ENCODE results near the gene PHF2. TPM values are rescaled to one million over a fixed set of nuclear protein-coding genes. Genes with fewer than 3 reads are reported as not detected.

Gene PHF2
- total RNA-seq, 4 donors from 2014 or later: 23.3 to 33.1 (median 28.6) TPM

DNA sequence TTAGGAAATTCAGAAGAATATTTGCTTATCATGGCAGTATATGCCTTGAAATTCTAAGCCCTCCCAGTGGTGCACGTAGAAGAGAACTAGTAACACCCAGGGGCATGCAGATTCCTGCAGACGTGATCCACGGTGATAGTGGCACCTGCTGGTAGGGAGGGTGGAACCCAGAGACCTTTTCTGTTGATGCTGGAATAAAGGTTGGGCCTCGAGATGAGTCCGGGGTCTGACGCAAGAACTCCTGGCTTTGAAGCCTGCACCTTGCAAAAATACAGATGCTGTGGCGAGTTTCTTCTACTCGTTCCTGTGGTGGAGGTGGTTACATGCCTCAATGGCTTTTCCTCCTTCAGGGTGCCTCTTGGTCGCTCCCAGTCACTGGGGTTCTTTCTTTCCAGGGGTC is 39.5 kb upstream of the PHF2 start:
- 60 to 72% methylated on average over 9 of the region's 9 CpGs for WGBS, 2 donors
- no peak overlapping the region for H3K4me3 ChIP-seq (ENCODE audit: low read depth, poor library complexity, severe bottlenecking)
- no peak for DNase-seq (ENCODE audit: low spot score in 2 of 2)
- no peak for TF ChIP-seq POLR2A (IDR thresholded peaks at IDR 0.05)
- TF ChIP-seq, protein P1, sequence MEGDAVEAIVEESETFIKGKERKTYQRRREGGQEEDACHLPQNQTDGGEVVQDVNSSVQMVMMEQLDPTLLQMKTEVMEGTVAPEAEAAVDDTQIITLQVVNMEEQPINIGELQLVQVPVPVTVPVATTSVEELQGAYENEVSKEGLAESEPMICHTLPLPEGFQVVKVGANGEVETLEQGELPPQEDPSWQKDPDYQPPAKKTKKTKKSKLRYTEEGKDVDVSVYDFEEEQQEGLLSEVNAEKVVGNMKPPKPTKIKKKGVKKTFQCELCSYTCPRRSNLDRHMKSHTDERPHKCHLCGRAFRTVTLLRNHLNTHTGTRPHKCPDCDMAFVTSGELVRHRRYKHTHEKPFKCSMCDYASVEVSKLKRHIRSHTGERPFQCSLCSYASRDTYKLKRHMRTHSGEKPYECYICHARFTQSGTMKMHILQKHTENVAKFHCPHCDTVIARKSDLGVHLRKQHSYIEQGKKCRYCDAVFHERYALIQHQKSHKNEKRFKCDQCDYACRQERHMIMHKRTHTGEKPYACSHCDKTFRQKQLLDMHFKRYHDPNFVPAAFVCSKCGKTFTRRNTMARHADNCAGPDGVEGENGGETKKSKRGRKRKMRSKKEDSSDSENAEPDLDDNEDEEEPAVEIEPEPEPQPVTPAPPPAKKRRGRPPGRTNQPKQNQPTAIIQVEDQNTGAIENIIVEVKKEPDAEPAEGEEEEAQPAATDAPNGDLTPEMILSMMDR (IDR thresholded peaks at IDR 0.05): no peak
- intact Hi-C loops (cut with DNase I; ENCODE audit: low total_unique reads): no loop called here

DNA sequence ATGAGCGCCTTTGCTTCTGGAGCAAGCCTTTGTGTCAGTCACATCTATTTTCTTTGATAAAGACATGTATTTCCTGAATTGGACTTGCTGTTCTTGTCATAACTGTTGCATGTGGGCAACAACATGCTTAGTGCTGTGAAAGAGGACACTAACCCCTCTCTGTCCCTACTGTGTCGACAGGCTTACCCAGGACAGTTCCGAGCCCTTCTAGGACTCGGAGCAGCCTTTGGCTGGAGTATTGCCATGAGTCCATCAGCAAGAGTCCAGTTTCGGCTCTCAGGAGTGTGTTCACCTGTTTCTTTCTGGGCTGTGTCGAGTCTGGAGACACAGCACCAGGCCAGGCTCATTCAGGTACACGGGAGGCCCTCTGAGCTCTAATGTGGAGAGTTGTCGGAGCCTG is 36.1 kb upstream of the PHF2 start:
- no peak for TF ChIP-seq POLR2A (IDR thresholded peaks at IDR 0.05)
- TF ChIP-seq, protein P1 (IDR thresholded peaks at IDR 0.05): no peak
- intact Hi-C loops (cut with DNase I; ENCODE audit: low total_unique reads): no loop called here
- WGBS, 2 donors: 90 to 92% methylated on average over 8 of the region's 8 CpGs
- no peak overlapping the region for H3K4me3 ChIP-seq (ENCODE audit: low read depth, poor library complexity, severe bottlenecking)
- DNase-seq (ENCODE audit: low spot score in 2 of 2): no peak

DNA sequence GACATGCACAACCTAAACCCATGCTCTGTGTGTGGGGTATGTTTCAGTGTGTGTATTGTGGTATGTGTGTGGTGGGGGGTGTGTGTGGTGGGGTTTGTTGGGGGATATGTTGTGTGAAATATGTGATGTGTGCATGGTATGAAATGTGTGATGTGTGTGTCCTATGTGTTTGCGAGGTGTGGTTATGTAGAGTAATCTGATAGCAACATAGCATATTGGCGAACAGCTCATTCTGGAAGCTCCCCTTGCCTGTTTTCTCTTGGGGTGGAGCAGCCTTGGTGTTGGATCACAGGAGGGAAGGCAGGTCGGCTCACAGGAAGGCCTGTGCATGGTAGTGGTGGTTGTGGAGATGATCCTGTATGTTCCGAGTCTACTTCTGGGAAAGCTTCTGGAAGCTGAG is 35.4 kb upstream of the PHF2 start:
- 59 to 64% methylated on average over 4 of the region's 4 CpGs for WGBS, 2 donors
- TF ChIP-seq, protein P1 (IDR thresholded peaks at IDR 0.05): no peak
- TF ChIP-seq POLR2A (IDR thresholded peaks at IDR 0.05): no peak
- intact Hi-C loops (cut with DNase I; ENCODE audit: low total_unique reads): no loop called here
- DNase-seq (ENCODE audit: low spot score in 2 of 2): no peak
- no peak overlapping the region for H3K4me3 ChIP-seq (ENCODE audit: low read depth, poor library complexity, severe bottlenecking)

DNA sequence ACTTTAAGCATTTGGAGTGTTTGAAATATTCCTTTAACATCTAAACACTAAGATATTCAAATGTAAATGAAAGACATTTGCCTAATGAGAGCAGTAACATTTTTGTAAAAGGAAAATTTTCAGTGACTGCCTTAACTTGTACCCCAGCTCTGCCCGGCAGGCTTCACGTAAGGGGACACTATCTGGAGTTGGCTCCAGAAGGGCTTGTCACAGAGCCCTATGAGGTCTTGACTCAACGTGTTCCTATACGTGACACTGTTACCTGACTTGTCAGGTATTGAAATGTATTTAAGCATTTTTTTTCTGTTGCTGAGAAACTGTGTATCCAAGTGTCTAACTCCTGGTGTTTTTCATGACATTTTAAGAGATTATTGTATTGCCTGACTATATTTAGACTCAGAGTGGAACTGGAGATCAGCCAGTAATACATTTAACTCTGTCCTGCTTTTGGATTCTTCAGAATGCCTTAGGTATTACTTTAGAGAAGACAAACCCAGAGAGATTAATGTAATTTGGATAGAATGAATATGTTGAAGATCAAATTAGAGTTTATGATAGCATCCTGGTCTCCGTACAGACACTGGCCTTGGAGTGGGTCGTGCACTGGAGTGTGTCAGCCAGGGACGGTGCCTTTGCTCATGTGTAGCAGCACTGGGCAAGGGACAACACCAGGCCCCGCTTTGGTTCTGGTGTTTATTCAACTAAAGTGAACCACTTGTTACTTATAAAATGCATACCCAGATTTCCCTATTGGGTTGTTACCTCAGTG is 34.6 kb upstream of the PHF2 start:
- no peak for TF ChIP-seq POLR2A (IDR thresholded peaks at IDR 0.05)
- TF ChIP-seq, protein P1 (IDR thresholded peaks at IDR 0.05): no peak
- no peak for DNase-seq (ENCODE audit: low spot score in 2 of 2)
- 62 to 65% methylated on average over 8 of the region's 8 CpGs for WGBS, 2 donors
- no peak overlapping the region for H3K4me3 ChIP-seq (ENCODE audit: low read depth, poor library complexity, severe bottlenecking)
- intact Hi-C loops (cut with DNase I; ENCODE audit: low total_unique reads): no loop called here

DNA sequence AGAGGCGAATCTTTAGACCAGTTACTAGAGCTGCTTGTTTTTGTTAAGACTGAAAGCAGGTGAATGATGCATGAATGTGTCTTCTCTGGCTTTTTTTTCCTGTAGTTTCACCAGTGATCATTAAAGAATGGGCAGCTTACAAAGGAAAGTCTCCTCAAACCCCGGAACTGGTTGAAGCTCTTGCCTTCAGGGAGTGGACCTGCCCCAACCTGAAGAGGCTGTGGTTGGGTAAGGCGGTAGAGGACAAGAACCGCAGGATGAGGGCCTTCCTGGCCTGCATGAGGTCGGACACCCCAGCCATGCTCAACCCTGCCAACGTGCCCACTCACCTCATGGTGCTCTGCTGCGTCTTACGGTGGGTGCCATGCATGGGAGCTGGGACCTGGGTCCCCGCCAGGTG is 33.3 kb upstream of the PHF2 start:
- WGBS, 2 donors: 82% methylated on average over 9 of the region's 9 CpGs
- DNase-seq (ENCODE audit: low spot score in 2 of 2): no peak
- intact Hi-C loops (cut with DNase I; ENCODE audit: low total_unique reads): no loop called here
- TF ChIP-seq POLR2A (IDR thresholded peaks at IDR 0.05): no peak
- TF ChIP-seq, protein P1 (IDR thresholded peaks at IDR 0.05): no peak
- H3K4me3 ChIP-seq (ENCODE audit: low read depth, poor library complexity, severe bottlenecking): no peak overlapping the region

DNA sequence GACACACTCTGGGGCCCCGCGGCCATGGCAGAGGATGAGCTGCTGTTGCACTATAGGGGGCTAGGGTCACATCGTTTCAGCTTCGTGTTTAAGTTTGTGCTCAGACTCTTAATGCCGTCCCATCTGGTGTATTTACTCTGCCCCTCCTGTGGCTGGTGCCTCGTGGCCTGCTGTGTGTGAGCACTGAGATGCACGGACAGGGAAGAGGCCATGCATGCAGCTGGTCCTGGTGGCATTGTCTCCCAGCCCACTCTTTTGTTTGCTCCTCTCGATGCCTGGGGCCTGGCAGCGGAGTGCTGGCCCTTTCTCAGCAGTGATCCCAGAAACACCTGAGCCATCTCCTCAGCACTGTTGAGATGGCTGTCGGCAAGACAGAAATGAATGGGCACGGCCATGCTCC is 30.0 kb upstream of the PHF2 start:
- TF ChIP-seq POLR2A (IDR thresholded peaks at IDR 0.05): no peak
- TF ChIP-seq, protein P1 (IDR thresholded peaks at IDR 0.05): no peak
- WGBS, 2 donors: 96 to 97% methylated on average over 11 of the region's 11 CpGs
- intact Hi-C loops (cut with DNase I; ENCODE audit: low total_unique reads): no loop called here
- DNase-seq (ENCODE audit: low spot score in 2 of 2): no peak
- H3K4me3 ChIP-seq (ENCODE audit: low read depth, poor library complexity, severe bottlenecking): no peak overlapping the region
